ENCODE measurements around the gene LYRM2.

The LYRM2 gene

DNA sequence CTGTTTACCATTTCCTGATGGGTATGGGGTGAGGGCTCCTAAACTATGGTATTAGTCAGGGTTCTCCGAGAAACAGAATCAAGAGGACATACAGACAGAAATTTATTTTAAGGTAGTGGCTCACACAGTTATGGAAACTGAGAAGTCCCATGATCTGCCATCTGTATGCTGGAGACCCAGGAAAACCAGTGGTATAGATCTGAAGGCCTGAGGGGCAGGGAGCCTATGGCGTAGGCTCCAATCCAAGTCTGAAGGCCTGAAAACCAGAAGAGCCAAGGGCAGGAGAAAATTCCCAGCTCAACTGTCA, 112.0 kb downstream of the LYRM2 start:
- H3K9ac ChIP-seq (ENCODE audit: insufficient read length): no peak overlapping the region
- no peaks in the 10 kb centered on the region for H3K9me3 ChIP-seq (ENCODE audit: low read depth, low read length)
- H3K4me3 ChIP-seq: no peak overlapping the region
- TF ChIP-seq FOXP2 (optimal IDR thresholded peaks at IDR 0.05; ENCODE audit: control extremely low read depth, extremely low read length, insufficient read depth) (no peak), POLR2AphosphoS5 (IDR thresholded peaks at IDR 0.05; ENCODE audit: borderline replicate concordance, low read depth, low read length) (no peak), EZH2 (IDR thresholded peaks at IDR 0.05) (no peak)
- H3K27ac ChIP-seq: no peak overlapping the region
- H3K36me3 ChIP-seq (ENCODE audit: insufficient read depth, low read length): no peaks in the 10 kb centered on the region
- DNase-seq (ENCODE audit: low read depth, low spot score): no peak

DNA sequence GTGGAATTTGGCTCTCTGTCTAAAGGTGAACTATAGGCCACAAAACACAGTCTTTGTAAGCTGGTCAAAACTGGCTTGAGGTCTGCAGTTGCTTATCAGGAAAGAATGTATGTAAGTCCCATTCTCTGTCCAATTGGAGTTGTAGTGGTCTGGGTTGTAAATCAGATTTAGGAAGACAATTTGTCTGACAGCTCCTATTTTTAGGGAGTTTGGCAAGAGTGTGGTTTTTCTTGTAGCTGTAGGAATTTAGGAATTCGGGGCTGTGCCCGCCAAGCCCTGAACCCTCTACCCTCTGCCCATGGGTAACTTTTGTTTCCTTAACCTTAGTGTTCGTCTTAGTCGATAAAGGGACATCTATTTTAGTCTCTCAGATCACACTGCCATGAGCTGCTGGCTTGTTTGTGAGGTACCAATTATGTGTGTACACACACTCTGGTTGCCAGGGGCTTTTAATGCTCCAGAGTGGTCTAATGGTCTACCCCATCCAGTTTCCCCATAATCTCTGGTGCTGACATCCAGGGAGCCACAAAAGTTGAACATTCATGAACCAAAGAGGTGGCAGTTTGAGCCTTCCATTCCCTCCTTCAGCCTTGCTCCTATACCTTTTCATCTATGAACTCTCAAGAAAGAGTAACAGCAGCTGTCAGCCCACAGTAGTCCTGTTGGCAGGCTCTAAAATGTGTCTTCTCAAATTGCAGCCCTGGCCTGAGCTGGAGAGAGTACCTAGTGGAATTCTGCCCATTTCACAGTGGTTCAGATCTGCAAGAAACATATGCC, 112.6 kb downstream of the LYRM2 start:
- TF ChIP-seq EZH2 (IDR thresholded peaks at IDR 0.05) (no peak), POLR2AphosphoS5 (IDR thresholded peaks at IDR 0.05; ENCODE audit: borderline replicate concordance, low read depth, low read length) (no peak), FOXP2 (optimal IDR thresholded peaks at IDR 0.05; ENCODE audit: control extremely low read depth, extremely low read length, insufficient read depth) (no peak)
- DNase-seq (ENCODE audit: low read depth, low spot score): no peak
- Histone ChIP-seq H3K4me3 (no peak overlapping the region), H3K27ac (no peak overlapping the region), H3K9ac (ENCODE audit: insufficient read length) (no peak overlapping the region), H3K9me3 (ENCODE audit: low read depth, low read length) (no peaks in the 10 kb centered on the region), H3K36me3 (ENCODE audit: insufficient read depth, low read length) (no peaks in the 10 kb centered on the region)

DNA sequence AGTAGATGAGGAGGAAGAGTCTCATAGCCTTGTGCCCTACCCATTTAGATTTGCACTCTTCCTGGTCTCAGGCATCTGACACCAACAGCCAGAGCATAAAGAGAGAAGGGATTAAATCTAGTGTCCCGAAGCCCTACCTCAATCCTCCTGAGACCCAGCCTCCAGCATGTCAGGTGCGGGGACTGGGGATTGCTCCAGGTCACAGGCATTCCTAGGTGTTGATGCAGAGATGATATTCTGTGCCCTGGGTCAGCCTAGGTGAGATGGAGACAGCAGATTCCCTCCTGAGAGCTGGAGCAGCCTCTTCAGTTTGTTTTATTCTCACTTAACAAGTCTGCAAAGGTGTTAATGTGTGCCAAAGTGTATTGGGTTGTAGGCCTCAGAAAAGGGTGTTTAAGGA, 115.8 kb downstream of the LYRM2 start:
- TF ChIP-seq FOXP2 (optimal IDR thresholded peaks at IDR 0.05; ENCODE audit: control extremely low read depth, extremely low read length, insufficient read depth) (no peak), POLR2AphosphoS5 (IDR thresholded peaks at IDR 0.05; ENCODE audit: borderline replicate concordance, low read depth, low read length) (no peak), EZH2 (IDR thresholded peaks at IDR 0.05) (no peak)
- H3K4me3 ChIP-seq: no peak overlapping the region
- H3K9ac ChIP-seq (ENCODE audit: insufficient read length): no peak overlapping the region
- no peak for DNase-seq (ENCODE audit: low read depth, low spot score)
- H3K9me3 ChIP-seq (ENCODE audit: low read depth, low read length): no peaks in the 10 kb centered on the region
- no peak overlapping the region for H3K27ac ChIP-seq
- H3K36me3 ChIP-seq (ENCODE audit: insufficient read depth, low read length): no peaks in the 10 kb centered on the region

DNA sequence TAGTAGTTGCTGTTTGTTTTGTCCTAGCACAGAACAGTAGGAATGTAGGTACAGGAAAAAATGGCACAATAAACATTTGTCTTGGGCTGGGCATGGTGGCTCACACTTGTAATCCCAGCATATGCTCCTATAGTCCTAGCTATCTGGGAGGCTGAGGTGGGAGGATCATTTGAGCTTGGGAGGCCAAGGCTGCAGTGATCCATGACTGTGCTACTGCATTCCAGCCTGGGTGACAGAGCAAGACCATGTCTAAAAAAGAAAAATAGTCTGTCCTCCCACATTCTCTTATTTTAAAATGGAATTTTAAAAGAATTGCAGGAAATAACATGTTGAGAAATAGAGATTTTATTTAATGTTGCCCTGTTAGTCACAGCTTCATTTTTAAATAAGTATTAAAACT, 117.8 kb downstream of the LYRM2 start:
- Histone ChIP-seq H3K36me3 (ENCODE audit: insufficient read depth, low read length) (no peaks in the 10 kb centered on the region), H3K9me3 (ENCODE audit: low read depth, low read length) (no peaks in the 10 kb centered on the region), H3K9ac (ENCODE audit: insufficient read length) (no peak overlapping the region), H3K4me3 (no peak overlapping the region), H3K27ac (no peak overlapping the region)
- TF ChIP-seq POLR2AphosphoS5 (IDR thresholded peaks at IDR 0.05; ENCODE audit: borderline replicate concordance, low read depth, low read length) (no peak), FOXP2 (optimal IDR thresholded peaks at IDR 0.05; ENCODE audit: control extremely low read depth, extremely low read length, insufficient read depth) (no peak), EZH2 (IDR thresholded peaks at IDR 0.05) (no peak)
- no peak for DNase-seq (ENCODE audit: low read depth, low spot score)

DNA sequence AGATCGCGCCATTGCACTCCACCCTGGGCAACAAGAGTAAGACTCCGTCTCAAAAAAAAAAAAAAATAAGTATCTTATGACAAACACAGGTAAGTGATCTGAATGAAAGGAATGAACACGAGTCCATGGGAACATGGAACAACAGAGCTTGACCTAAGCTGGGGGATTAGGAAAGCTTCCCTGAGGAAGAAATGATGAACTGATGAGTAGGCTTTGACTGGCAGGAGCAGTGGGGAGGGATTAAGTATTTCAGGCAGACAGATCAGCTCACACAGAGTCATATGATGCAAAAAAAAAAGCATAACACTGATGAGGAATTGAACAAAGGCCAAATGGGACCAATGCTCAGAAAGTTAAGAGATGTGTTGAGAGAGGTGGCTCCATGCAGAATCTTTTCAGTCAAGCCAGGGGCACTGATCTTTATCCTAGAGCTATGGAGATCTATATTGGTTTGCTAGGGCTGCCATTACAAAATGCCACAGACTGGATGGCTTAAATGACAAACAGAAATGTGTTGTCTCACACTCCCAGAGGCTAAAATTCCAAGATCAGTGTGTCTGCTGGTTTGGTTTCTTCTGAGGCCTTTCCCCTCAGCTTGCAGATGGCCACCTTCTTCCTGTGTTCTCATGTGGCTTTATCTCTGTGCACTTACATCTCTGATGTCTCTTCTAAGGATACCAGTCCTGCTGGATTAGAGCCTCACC, 120.0 kb downstream of the LYRM2 start:
- H3K9ac ChIP-seq (ENCODE audit: insufficient read length): no peak overlapping the region
- no peak for DNase-seq (ENCODE audit: low read depth, low spot score)
- no peaks in the 10 kb centered on the region for H3K36me3 ChIP-seq (ENCODE audit: insufficient read depth, low read length)
- no peak overlapping the region for H3K27ac ChIP-seq
- TF ChIP-seq EZH2 (IDR thresholded peaks at IDR 0.05) (no peak), POLR2AphosphoS5 (IDR thresholded peaks at IDR 0.05; ENCODE audit: borderline replicate concordance, low read depth, low read length) (no peak), FOXP2 (optimal IDR thresholded peaks at IDR 0.05; ENCODE audit: control extremely low read depth, extremely low read length, insufficient read depth) (no peak)
- no peak overlapping the region for H3K4me3 ChIP-seq
- H3K9me3 ChIP-seq (ENCODE audit: low read depth, low read length): no peaks in the 10 kb centered on the region

All from SK-N-MC (cell line).